Ascending aorta (tissue), 2 donors: ENCODE measurements around the gene SLC12A8. TPM values are rescaled to one million over a fixed set of nuclear protein-coding genes. Genes with fewer than 3 reads are reported as not detected.

ENCODE experiments used
- DNase-seq, 2 donors: peaks; one replicate each; pipeline ENCODE4 v3.0.0-alpha.2; 2019; ENCODE audit warnings: low spot score in 2 of 2
- H3K27ac ChIP-seq, 2 donors: fragments of 200-600 bp; sonication (generic); one replicate each; pipeline ENCODE4 v1.5.1; 2016 to 2017; ENCODE audit warnings: mild to moderate bottlenecking in 1 of 2
- H3K27me3 ChIP-seq: fragments of 200-600 bp; sonication (generic); one replicate; pipeline ENCODE4 v1.5.1; 2017
- H3K36me3 ChIP-seq, 2 donors: fragments of 200-600 bp; sonication (generic); one replicate each; pipeline ENCODE4 v1.5.1; 2016
- H3K4me1 ChIP-seq, 2 donors: fragments of 200-600 bp; sonication (generic); one replicate each; pipeline ENCODE4 v1.5.1; 2016 to 2017; ENCODE audit warnings: mild to moderate bottlenecking in 1 of 2
- H3K4me3 ChIP-seq, 2 donors: fragments of 200-600 bp; sonication (generic); one replicate each; pipeline ENCODE4 v1.5.1; 2016 to 2017; ENCODE audit warnings: mild to moderate bottlenecking in 1 of 2
- H3K9me3 ChIP-seq, 2 donors: fragments of 200-600 bp; sonication (generic); one replicate each; pipeline ENCODE4 v1.5.1; 2016
- CTCF ChIP-seq, 3 experiments: fragments of 200-600 bp in 2 of 3; fragments of 450-650 bp in 1 of 3; sonication (generic) in 2 of 3; IDR thresholded peaks; one replicate each; pipeline ENCODE4 v1.5.1; 2016 to 2019; ENCODE audit warnings: antibody characterized with exemption in 3 of 3, mild to moderate bottlenecking in 1 of 3, moderate library complexity in 1 of 3
- intact Hi-C: fragments of 100-400 bp; cut with DNase I; formaldehyde crosslinking; loops from one replicate; pipeline ENCODE4 v1.15.1; 2023
- total RNA-seq: library from RNA; depleted of rRNA; stranded (reverse); fragments of >200 nt; gene quantifications from one replicate; pipeline ENCODE4 v1.1.0, GENCODE V29; 2016

Gene SLC12A8
- total RNA-seq, 1 donor from 2014 or later = not detected

- Histone ChIP-seq H3K27ac (no peak overlapping the region), H3K36me3 (peaks cover 0 to 4% of the 10 kb centered on the region in 2 donors), H3K9me3 (no peaks in the 10 kb centered on the region), H3K4me3 (no peak overlapping the region), H3K4me1 (no peaks in the 10 kb centered on the region), H3K27me3 (no peaks in the 10 kb centered on the region)
- no peak for DNase-seq
- TF ChIP-seq CTCF (IDR thresholded peaks at IDR 0.05) = no peak
- intact Hi-C loops = no loop called here
These were observed 26.7 kb upstream of the SLC12A8 start for GRCh38 chr3:125239266-125239665.

DNA sequence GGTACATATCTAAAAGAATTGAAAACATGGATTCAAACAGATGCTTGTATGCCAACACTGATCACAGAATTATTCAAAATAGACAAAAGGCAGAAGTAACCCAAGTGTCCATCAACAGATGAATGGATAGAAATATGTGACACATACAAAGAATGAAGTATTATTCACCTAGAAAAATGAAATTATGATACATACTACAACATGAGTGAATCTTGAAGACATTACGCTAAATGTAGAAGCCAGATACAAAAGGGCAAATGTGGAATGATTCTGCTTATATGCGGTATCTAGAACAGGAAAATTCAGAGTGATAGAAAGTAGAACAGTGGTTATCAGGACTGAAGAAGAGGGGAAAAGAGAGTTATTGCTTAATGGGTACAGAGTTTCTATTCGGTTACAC is 26.2 kb upstream of the SLC12A8 start:
- TF ChIP-seq CTCF (IDR thresholded peaks at IDR 0.05) = no peak
- Histone ChIP-seq H3K36me3 (peaks cover under 1 to 4% of the 10 kb centered on the region in 2 donors), H3K27ac (no peak overlapping the region), H3K4me3 (no peak overlapping the region), H3K27me3 (no peaks in the 10 kb centered on the region), H3K4me1 (no peaks in the 10 kb centered on the region), H3K9me3 (no peaks in the 10 kb centered on the region)
- no peak for DNase-seq
- intact Hi-C loops = no loop called here

- no peaks in the 10 kb centered on the region for H3K27me3 ChIP-seq
These were observed 23.9 kb upstream of the SLC12A8 start for GRCh38 chr3:125236331-125236903.

DNA sequence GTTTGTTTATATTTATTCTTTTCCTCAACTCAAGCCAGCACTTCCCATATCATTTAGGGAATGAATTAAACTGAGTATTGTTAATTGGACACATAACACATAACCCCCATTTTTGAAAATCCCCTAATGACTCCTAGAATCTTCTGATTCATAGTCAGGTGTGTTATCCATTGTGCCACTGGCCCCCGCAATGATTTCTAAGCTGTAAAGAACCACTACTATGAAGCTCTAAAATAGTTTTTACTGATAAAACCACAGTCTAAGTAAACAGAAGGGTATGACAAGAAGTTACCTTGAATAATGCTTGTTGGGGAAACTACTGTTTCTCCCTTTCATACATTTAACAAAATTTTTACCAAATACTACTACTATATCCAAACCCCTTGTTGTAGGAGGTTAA is 22.3 kb upstream of the SLC12A8 start:
- no peak for TF ChIP-seq CTCF (IDR thresholded peaks at IDR 0.05)
- intact Hi-C loops = no loop called here

More at GRCh38 chr3:125236331-125236903, 23.9 kb upstream of the SLC12A8 start:
- no peaks in the 10 kb centered on the region for H3K9me3 ChIP-seq
- intact Hi-C loops = no loop called here
- no peak overlapping the region for H3K4me3 ChIP-seq
- no peak for DNase-seq
- peak overlapping the region in 1 of 2 donors; percentile 19 for H3K27ac ChIP-seq
- H3K4me1 ChIP-seq = no peaks in the 10 kb centered on the region
- no peak for TF ChIP-seq CTCF (IDR thresholded peaks at IDR 0.05)
- peaks cover 4 to 17% of the 10 kb centered on the region in 2 donors for H3K36me3 ChIP-seq

DNA sequence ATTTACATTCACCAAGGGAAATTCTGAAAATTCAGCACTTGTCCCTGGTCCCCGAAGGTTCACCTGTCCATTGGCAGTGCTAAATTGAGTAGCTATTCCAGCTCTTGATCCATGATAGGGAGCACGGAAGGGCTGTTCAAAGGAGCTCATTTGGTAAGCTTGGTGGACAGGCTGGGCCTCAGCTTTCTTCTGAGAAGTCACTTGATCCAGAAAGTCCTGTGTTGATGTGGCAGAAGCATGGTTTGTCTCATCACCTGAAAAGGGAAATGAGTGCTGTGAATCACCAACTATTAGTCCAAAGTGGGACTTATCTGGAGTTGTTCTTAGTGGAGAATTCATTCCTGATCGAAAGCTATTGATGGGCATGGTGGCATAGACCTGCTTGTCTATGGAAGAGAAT is 19.9 kb upstream of the SLC12A8 start:
- no peaks in the 10 kb centered on the region for H3K4me1 ChIP-seq
- peaks cover 0 to 17% of the 10 kb centered on the region in 2 donors for H3K36me3 ChIP-seq
- H3K27me3 ChIP-seq = no peaks in the 10 kb centered on the region
- no peak for TF ChIP-seq CTCF (IDR thresholded peaks at IDR 0.05)
- intact Hi-C loops = no loop called here
- no peak overlapping the region for H3K4me3 ChIP-seq
- DNase-seq = no peak
- H3K27ac ChIP-seq = peak overlapping the region; percentile 13 to 17
- H3K9me3 ChIP-seq = no peaks in the 10 kb centered on the region

More for the DNA sequence above, 22.3 kb upstream of the SLC12A8 start:
- peaks cover 0 to 17% of the 10 kb centered on the region in 2 donors for H3K36me3 ChIP-seq
- no peak overlapping the region for H3K27ac ChIP-seq
- H3K9me3 ChIP-seq = no peaks in the 10 kb centered on the region
- DNase-seq = no peak
- H3K4me1 ChIP-seq = no peaks in the 10 kb centered on the region
- no peaks in the 10 kb centered on the region for H3K27me3 ChIP-seq
- no peak overlapping the region for H3K4me3 ChIP-seq

- no peak overlapping the region for H3K4me3 ChIP-seq
- no peak for DNase-seq
- intact Hi-C loops = no loop called here
These were observed 19.3 kb upstream of the SLC12A8 start for GRCh38 chr3:125231895-125232294.

More at GRCh38 chr3:125231895-125232294, 19.3 kb upstream of the SLC12A8 start:
- no peaks in the 10 kb centered on the region for H3K4me1 ChIP-seq
- H3K27me3 ChIP-seq = no peaks in the 10 kb centered on the region
- peak overlapping the region; percentile 13 to 17 for H3K27ac ChIP-seq
- no peak for TF ChIP-seq CTCF (IDR thresholded peaks at IDR 0.05)
- H3K36me3 ChIP-seq = peaks cover 0 to 17% of the 10 kb centered on the region in 2 donors
- no peaks in the 10 kb centered on the region for H3K9me3 ChIP-seq
